Endodermal cell (in vitro differentiated cells): ENCODE results near the gene MANSC4. TPM values are rescaled to one million over a fixed set of nuclear protein-coding genes. Genes with fewer than 3 reads are reported as not detected.

Experiments
- DNase-seq: peaks from one replicate; pipeline ENCODE4 v3.0.0-alpha.2; 2017
- H3K27ac ChIP-seq: 2 replicates; pipeline ENCODE4 v1.5.1; 2013; ENCODE audit warnings: mild to moderate bottlenecking, low read depth, low read length, moderate library complexity
- H3K27me3 ChIP-seq: 2 replicates; pipeline ENCODE4 v1.6.1; 2013; ENCODE audit warnings: mild to moderate bottlenecking, low read length, moderate library complexity; ENCODE audit not compliant: insufficient read depth, control insufficient read depth, poor library complexity, severe bottlenecking
- H3K36me3 ChIP-seq: 2 replicates; pipeline ENCODE4 v1.7.0; 2013; ENCODE audit warnings: mild to moderate bottlenecking, low read length, moderate library complexity; ENCODE audit not compliant: control insufficient read depth, insufficient read depth
- H3K4me1 ChIP-seq: one replicate; pipeline ENCODE4 v1.7.0; 2013; ENCODE audit warnings: low read length; ENCODE audit not compliant: control insufficient read depth, insufficient read depth
- H3K4me3 ChIP-seq: 2 replicates; pipeline ENCODE4 v1.5.1; 2013; ENCODE audit warnings: mild to moderate bottlenecking, low read length, moderate library complexity
- H3K9ac ChIP-seq: 2 replicates; pipeline ENCODE4 v1.6.1; 2013; ENCODE audit warnings: mild to moderate bottlenecking, low read length, moderate library complexity; ENCODE audit not compliant: poor library complexity, severe bottlenecking; ENCODE audit errors: extremely low read depth
- H3K9me3 ChIP-seq: 2 replicates; pipeline ENCODE4 v1.6.1; 2013; ENCODE audit warnings: mild to moderate bottlenecking, low read length, moderate library complexity; ENCODE audit not compliant: control insufficient read depth
- H3K27ac Mint-ChIP-seq: 2 replicates; pipeline ENCODE4 v1.8.0; 2020; ENCODE audit warnings: mixed read lengths
- H3K27me3 Mint-ChIP-seq: 2 replicates; pipeline ENCODE4 v1.8.0; 2021; ENCODE audit warnings: mild to moderate bottlenecking, mixed read lengths; ENCODE audit not compliant: insufficient read depth
- H3K36me3 Mint-ChIP-seq: 2 replicates; pipeline ENCODE4 v1.8.0; 2020; ENCODE audit warnings: low read depth, mixed read lengths
- H3K4me1 Mint-ChIP-seq: 2 replicates; pipeline ENCODE4 v1.8.0; 2020; ENCODE audit warnings: mixed read lengths
- H3K4me3 Mint-ChIP-seq: 2 replicates; pipeline ENCODE4 v1.8.0; 2020; ENCODE audit warnings: mild to moderate bottlenecking, moderate library complexity, mixed read lengths
- H3K9me3 Mint-ChIP-seq: 2 replicates; pipeline ENCODE4 v1.8.0; 2020; ENCODE audit warnings: mild to moderate bottlenecking, mixed read lengths
- WGBS, 2 experiments: methylation state at CpG; one replicate each; pipeline versions ENCODE4 v1.1.5 to v1.1.7; 2013; ENCODE audit warnings: missing lambda C conversion rate in 2 of 2, mixed read lengths in 1 of 2; ENCODE audit not compliant: insufficient coverage in 1 of 2, insufficient read length in 1 of 2; 5-methylcytosine and 5-hydroxymethylcytosine counted together
- total RNA-seq, 2 donors: library from RNA; stranded (reverse); fragmentation: NEBNext Ultra II Directional in 1 of 2; extraction: Animal tissue kit (Norgen Biotek cat#: 25700) in 1 of 2; gene quantifications; 2 replicates in 1 of 2; 3 replicates in 1 of 2; pipeline ENCODE4 v1.2.1, GENCODE V29; 2021
- TF ChIP-seq, protein P1 (sequence below): fragments of 200-600 bp; sonication (generic); conservative IDR thresholded peaks from 2 replicates; pipeline ENCODE4 v1.5.0; 2021; ENCODE audit warnings: antibody characterized with exemption, mild to moderate bottlenecking

The MANSC4 gene
- total RNA-seq, 2 donors from 2014 or later: not detected

DNA sequence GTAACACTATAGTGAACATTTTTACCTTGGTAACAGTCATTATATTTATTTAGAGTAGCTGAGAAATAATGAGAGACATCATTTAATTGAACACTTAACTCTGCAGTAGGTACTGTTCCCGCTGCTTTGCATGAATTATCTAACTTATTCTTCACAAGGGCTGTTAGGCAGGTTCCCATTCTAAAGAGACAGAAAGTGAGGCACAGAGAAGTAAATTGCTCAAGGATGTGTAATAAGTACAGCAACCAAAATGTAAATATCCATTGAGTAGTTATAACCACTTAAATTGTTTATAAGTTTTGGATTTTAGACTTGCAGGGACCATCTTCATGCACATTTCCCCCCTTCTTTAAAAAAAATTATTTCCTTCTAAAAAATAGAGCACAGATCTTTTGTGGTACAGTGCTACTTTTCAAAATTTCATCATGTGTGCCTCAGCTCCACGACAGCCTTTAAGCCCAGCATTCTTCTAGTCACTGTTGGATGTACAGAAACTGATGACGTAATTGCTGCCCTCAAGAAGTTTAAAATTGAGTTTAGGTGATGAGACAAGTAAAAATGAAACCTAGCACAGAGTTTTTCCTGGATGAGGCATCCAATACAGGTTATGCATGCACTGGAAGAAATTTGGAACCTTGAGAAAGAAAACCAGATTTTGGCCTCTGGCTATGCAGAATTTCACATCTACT, 6.0 kb upstream of the MANSC4 start:
- 95 to 100% methylated on average over 2 to 3 of the region's 3 CpGs for WGBS, 2 experiments
- Histone ChIP-seq H3K4me3 (no peak overlapping the region), H3K36me3 (peaks cover 42% of the 10 kb centered on the region), H3K27ac (no peak overlapping the region), H3K27me3 (no peaks in the 10 kb centered on the region), H3K9ac (no peak overlapping the region), H3K4me1 (no peaks in the 10 kb centered on the region), H3K9me3 (no peaks in the 10 kb centered on the region)
- TF ChIP-seq, protein P1, sequence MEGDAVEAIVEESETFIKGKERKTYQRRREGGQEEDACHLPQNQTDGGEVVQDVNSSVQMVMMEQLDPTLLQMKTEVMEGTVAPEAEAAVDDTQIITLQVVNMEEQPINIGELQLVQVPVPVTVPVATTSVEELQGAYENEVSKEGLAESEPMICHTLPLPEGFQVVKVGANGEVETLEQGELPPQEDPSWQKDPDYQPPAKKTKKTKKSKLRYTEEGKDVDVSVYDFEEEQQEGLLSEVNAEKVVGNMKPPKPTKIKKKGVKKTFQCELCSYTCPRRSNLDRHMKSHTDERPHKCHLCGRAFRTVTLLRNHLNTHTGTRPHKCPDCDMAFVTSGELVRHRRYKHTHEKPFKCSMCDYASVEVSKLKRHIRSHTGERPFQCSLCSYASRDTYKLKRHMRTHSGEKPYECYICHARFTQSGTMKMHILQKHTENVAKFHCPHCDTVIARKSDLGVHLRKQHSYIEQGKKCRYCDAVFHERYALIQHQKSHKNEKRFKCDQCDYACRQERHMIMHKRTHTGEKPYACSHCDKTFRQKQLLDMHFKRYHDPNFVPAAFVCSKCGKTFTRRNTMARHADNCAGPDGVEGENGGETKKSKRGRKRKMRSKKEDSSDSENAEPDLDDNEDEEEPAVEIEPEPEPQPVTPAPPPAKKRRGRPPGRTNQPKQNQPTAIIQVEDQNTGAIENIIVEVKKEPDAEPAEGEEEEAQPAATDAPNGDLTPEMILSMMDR: no peak
- no peak for DNase-seq
- H3K9me3 Mint-ChIP-seq: peaks cover 3% of the 10 kb centered on the region
- H3K4me1 Mint-ChIP-seq: peaks cover 19% of the 10 kb centered on the region
- H3K4me3 Mint-ChIP-seq: no peak overlapping the region
- peaks cover 58% of the 10 kb centered on the region for H3K36me3 Mint-ChIP-seq
- no peak overlapping the region for H3K27ac Mint-ChIP-seq
- no peaks in the 10 kb centered on the region for H3K27me3 Mint-ChIP-seq

DNA sequence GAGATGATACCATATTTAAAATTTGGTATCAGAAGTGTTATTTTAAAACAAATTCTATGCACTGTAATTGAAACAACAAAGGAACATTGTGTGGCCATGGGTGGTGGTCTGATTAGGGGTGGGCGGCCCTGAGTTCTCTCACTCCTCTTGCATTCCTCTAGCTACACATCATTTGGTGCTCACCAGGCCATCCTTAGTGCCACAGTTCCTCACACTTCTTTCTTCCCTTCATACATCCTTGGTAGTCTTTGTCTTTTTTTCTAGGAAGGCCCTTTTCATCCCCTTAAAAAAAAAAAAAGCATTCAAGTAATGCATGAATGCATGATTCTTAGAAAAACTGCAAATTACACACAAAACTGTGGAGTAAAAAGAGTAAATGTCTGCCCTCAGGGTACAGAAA, 2.4 kb upstream of the MANSC4 start:
- WGBS, 2 experiments: 60% methylated on average over 1 of the region's 1 CpG; no CpG with 5 or more reads in 1 of the 2 experiments
- peaks cover 29% of the 10 kb centered on the region for H3K4me1 Mint-ChIP-seq
- no peak overlapping the region for H3K27ac ChIP-seq

DNA sequence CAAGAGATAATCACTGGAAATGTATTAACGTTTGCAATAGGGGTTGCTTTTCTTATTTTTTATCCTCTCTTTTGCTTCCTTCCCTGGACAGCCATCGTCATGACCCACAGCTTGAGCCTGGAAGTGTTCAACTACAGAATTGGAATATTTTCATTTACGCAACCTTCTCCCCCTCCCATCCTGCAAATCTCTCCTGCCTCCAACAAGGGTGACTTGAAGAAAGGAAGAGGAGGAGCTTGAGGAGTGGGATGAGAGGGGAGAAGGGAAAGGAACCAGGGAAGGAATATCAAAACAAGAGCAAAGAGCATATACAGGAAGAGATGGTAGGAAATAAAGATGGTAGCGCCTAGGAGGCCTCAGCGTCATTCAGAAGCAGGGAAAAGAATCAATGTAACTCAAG, 1.6 kb upstream of the MANSC4 start:
- Histone ChIP-seq H3K27me3 (no peaks in the 10 kb centered on the region), H3K4me3 (peak overlapping the region; percentile 87), H3K4me1 (no peaks in the 10 kb centered on the region), H3K9me3 (no peaks in the 10 kb centered on the region), H3K36me3 (peaks cover 26% of the 10 kb centered on the region), H3K9ac (no peak overlapping the region), H3K27ac (no peak overlapping the region)
- TF ChIP-seq, protein P1: no peak
- Mint-ChIP-seq H3K4me1 (peaks cover 31% of the 10 kb centered on the region), H3K27ac (peak overlapping the region; percentile 14), H3K36me3 (peaks cover 36% of the 10 kb centered on the region), H3K27me3 (no peaks in the 10 kb centered on the region), H3K4me3 (peak overlapping the region; percentile 66), H3K9me3 (peaks cover 3% of the 10 kb centered on the region)
- no peak for DNase-seq
- WGBS, 2 experiments: 60 to 80% methylated on average over 2 to 4 of the region's 5 CpGs

More for the DNA sequence above, 2.4 kb upstream of the MANSC4 start:
- Histone ChIP-seq H3K9me3 (no peaks in the 10 kb centered on the region), H3K4me3 (peak overlapping the region; percentile 87), H3K9ac (no peak overlapping the region), H3K36me3 (peaks cover 26% of the 10 kb centered on the region), H3K27me3 (no peaks in the 10 kb centered on the region), H3K4me1 (no peaks in the 10 kb centered on the region)
- H3K36me3 Mint-ChIP-seq: peaks cover 38% of the 10 kb centered on the region
- peak overlapping the region; percentile 14 for H3K27ac Mint-ChIP-seq
- TF ChIP-seq, protein P1: no peak
- DNase-seq: no peak
- H3K4me3 Mint-ChIP-seq: peak overlapping the region; percentile 27
- peaks cover 3% of the 10 kb centered on the region for H3K9me3 Mint-ChIP-seq
- H3K27me3 Mint-ChIP-seq: no peaks in the 10 kb centered on the region
